ENCODE measurements around the gene GNAS.
A peak's percentile ranks its signal among the peaks of the same experiment; 100 is the strongest.

GNAS gene

GRCh38 chr20:58898629-58899408 is 46.3 kb downstream of the GNAS start:
- ATAC-seq, result no peak

GRCh38 chr20:58899512-58899911 is 47.0 kb downstream of the GNAS start:
- DNase-seq, result no peak
- ATAC-seq, result no peak

More at GRCh38 chr20:58898629-58899408, 46.3 kb downstream of the GNAS start:
- no peak for DNase-seq

- no peak for ATAC-seq
- DNase-seq, result no peak
Observed at GRCh38 chr20:58900397-58900796, 47.9 kb downstream of the GNAS start.

GRCh38 chr20:58901488-58902402 is 49.2 kb downstream of the GNAS start:
- no peak for DNase-seq
- ATAC-seq, result no peak

GRCh38 chr20:58903614-58904013 is 51.1 kb downstream of the GNAS start:
- ATAC-seq (no peak), DNase-seq (no peak)

- ATAC-seq (no peak), DNase-seq (no peak)
Observed at GRCh38 chr20:58905236-58905635, 52.7 kb downstream of the GNAS start.

- ATAC-seq, result no peak
- DNase-seq, result no peak
Observed at GRCh38 chr20:58906111-58906510, 53.6 kb downstream of the GNAS start.

- DNase-seq, result no peak
- ATAC-seq, result no peak
Observed at GRCh38 chr20:58906894-58907293, 54.4 kb downstream of the GNAS start.

GRCh38 chr20:58907320-58908137 is 55.0 kb downstream of the GNAS start:
- DNase-seq (peak; percentile 55), ATAC-seq (peak; percentile 82)

- ATAC-seq, result no peak
- DNase-seq, result no peak
Observed at GRCh38 chr20:58908221-58908620, 55.7 kb downstream of the GNAS start.

- DNase-seq (no peak), ATAC-seq (no peak)
Observed at GRCh38 chr20:58908941-58909340, 56.4 kb downstream of the GNAS start.

GRCh38 chr20:58909585-58909984 is 57.1 kb downstream of the GNAS start:
- no peak for DNase-seq
- ATAC-seq, result no peak

- DNase-seq, result no peak
- no peak for ATAC-seq
Observed at GRCh38 chr20:58910473-58910872, 58.0 kb downstream of the GNAS start.

GRCh38 chr20:58911309-58911708 is 58.8 kb downstream of the GNAS start:
- DNase-seq (no peak), ATAC-seq (no peak)

GRCh38 chr20:58911970-58912369 is 59.5 kb downstream of the GNAS start:
- DNase-seq, result no peak
- no peak for ATAC-seq

GRCh38 chr20:58913079-58913478 is 60.6 kb downstream of the GNAS start:
- no peak for ATAC-seq

GRCh38 chr20:58918621-58919020 is 66.1 kb downstream of the GNAS start:
- ATAC-seq, result no peak
- DNase-seq, result no peak

More at GRCh38 chr20:58913079-58913478, 60.6 kb downstream of the GNAS start:
- no peak for DNase-seq

GRCh38 chr20:58921564-58921963 is 69.0 kb downstream of the GNAS start:
- DNase-seq (no peak), ATAC-seq (no peak)

GRCh38 chr20:58922036-58922435 is 69.5 kb downstream of the GNAS start:
- ATAC-seq, result no peak
- no peak for DNase-seq

GRCh38 chr20:58923117-58923712 is 70.7 kb downstream of the GNAS start:
- no peak for DNase-seq
- ATAC-seq, result no peak

GRCh38 chr20:58926802-58927489 is 74.4 kb downstream of the GNAS start:
- ATAC-seq (no peak), DNase-seq (no peak)
